Naive B cell (primary cell): ENCODE data around the gene CDK14. TPM values are rescaled to one million over a fixed set of nuclear protein-coding genes. Genes with fewer than 3 reads are reported as not detected.
A peak's percentile ranks its signal among the peaks of the same experiment; 100 is the strongest.
"Not testable (repeated sequence)": the region's sequence is repeated elsewhere in the genome, so short reads cannot be mapped to it uniquely, and the experiment has no call there.

Experiments
- ATAC-seq, 2 donors: fragments of 150-1000 bp; cut with Tn5 transposase; 2 replicates each; pipeline ENCODE4 v1.10.0; 2021; ENCODE audit warnings: low read depth in 2 of 2, mild to moderate bottlenecking in 2 of 2, moderate library complexity in 2 of 2
- DNase-seq: peaks from one replicate; pipeline ENCODE4 v3.0.0; 2022
- H3K27ac Mint-ChIP-seq, 6 donors: one replicate each; pipeline ENCODE4 v1.8.0; 2020 to 2022; ENCODE audit warnings: mild to moderate bottlenecking in 6 of 6, mixed read lengths in 6 of 6, moderate library complexity in 5 of 6, inconsistent platforms in 2 of 6
- H3K27me3 Mint-ChIP-seq, 3 donors: one replicate each; pipeline ENCODE4 v1.8.0; 2021 to 2022; ENCODE audit warnings: mixed read lengths in 3 of 3, mild to moderate bottlenecking in 1 of 3
- H3K36me3 Mint-ChIP-seq, 2 donors: one replicate each; pipeline ENCODE4 v1.8.0; 2020 to 2022; ENCODE audit warnings: mixed read lengths in 2 of 2, inconsistent platforms in 1 of 2, mild to moderate bottlenecking in 1 of 2
- H3K4me1 Mint-ChIP-seq, 3 donors: one replicate each; pipeline ENCODE4 v1.8.0; 2020 to 2022; ENCODE audit warnings: mixed read lengths in 3 of 3, inconsistent platforms in 1 of 3, mild to moderate bottlenecking in 1 of 3, moderate library complexity in 1 of 3
- H3K4me3 Mint-ChIP-seq, 8 donors: one replicate each; pipeline ENCODE4 v1.8.0; 2020 to 2022; ENCODE audit warnings: mild to moderate bottlenecking in 8 of 8, mixed read lengths in 8 of 8, moderate library complexity in 8 of 8, inconsistent platforms in 2 of 8
- H3K9me3 Mint-ChIP-seq, 7 donors: one replicate each; pipeline ENCODE4 v1.8.0; 2020 to 2022; ENCODE audit warnings: mixed read lengths in 7 of 7, mild to moderate bottlenecking in 5 of 7, inconsistent platforms in 2 of 7, moderate library complexity in 1 of 7
- polyA plus RNA-seq, 6 donors: library from polyadenylated mRNA; unstranded; fragments of 300-500 nt; fragmentation: Illumina TruSeq; gene quantifications; one replicate each; pipeline ENCODE4 v1.2.3, GENCODE V29; 2021; ENCODE audit warnings: low read depth in 6 of 6

Gene CDK14
- polyA plus RNA-seq, 6 donors from 2014 or later, result 22.8 to 55.5 (median 42.3) TPM

DNA sequence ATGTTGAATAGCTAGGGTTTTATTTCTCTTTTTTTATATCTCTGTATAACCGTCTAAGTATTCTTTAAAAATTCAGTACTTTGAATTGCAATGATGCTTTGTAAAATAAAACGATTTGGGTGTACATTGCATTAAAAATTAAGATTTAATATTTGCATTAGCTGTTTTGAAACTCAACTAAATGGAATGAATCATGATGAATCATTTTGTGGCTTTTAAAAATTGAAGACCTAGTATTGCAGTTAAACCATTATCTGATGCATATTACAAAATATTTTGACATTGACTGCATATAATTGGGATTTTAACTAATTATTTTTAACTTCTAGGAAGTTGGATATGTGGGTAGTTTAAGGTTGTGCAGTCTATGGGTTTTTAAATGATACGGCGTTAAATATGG is 314.0 kb downstream of the CDK14 start:
- ATAC-seq, result no peak
- H3K4me1 Mint-ChIP-seq, result peaks cover 0 to 10% (median 7%) of the 10 kb centered on the region in 3 donors
- H3K9me3 Mint-ChIP-seq, result no peaks in the 10 kb centered on the region
- DNase-seq, result no peak
- no peaks in the 10 kb centered on the region for H3K27me3 Mint-ChIP-seq
- no peak overlapping the region for H3K4me3 Mint-ChIP-seq
- H3K27ac Mint-ChIP-seq, result no peak overlapping the region
- peaks cover 7 to 12% of the 10 kb centered on the region in 2 donors for H3K36me3 Mint-ChIP-seq

DNA sequence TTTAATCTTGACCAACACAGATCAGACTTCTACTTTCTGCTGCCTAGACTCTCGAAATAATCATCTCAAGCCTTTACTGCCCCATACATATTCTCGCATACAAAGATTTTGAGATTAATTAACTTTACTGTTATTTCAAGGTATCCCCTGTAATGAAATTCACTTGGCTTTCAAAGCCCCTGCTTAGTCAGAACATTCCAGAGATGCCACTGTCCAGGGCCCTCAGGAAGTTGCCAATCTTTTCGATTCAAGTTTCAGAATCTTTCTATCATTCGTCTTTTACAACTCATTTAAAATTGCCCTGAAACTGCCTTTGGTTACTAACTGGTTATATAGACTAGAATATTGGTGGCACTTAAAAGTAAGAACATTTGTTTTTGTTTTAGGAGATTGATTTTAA is 320.2 kb downstream of the CDK14 start:
- H3K4me1 Mint-ChIP-seq, result peaks cover 0 to 10% (median 7%) of the 10 kb centered on the region in 3 donors
- H3K36me3 Mint-ChIP-seq, result peaks cover 4 to 20% of the 10 kb centered on the region in 2 donors
- DNase-seq (no peak), ATAC-seq (no peak)
- no peaks in the 10 kb centered on the region for H3K9me3 Mint-ChIP-seq
- H3K27me3 Mint-ChIP-seq, result no peaks in the 10 kb centered on the region
- H3K4me3 Mint-ChIP-seq, result no peak overlapping the region
- no peak overlapping the region for H3K27ac Mint-ChIP-seq

DNA sequence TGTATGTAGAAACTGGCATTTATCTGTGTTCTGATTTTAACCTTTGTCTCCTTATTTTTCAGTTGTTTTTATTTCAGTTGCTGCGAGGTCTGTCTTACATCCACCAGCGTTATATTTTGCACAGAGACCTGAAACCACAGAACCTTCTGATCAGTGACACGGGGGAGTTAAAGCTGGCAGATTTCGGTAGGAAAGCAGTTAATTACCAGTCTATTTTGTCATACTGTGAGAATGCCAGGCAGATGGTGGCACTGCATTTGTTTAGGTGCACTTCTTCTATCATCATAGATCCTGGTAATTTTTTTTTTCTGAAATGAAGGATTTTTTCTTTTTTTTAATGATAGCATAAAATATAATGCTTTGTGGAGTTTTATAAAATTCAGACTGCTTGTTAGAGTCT is 321.4 kb downstream of the CDK14 start:
- no peak for DNase-seq
- H3K36me3 Mint-ChIP-seq, result peaks cover 9 to 19% of the 10 kb centered on the region in 2 donors
- H3K4me1 Mint-ChIP-seq, result peaks cover 0 to 5% (median 3%) of the 10 kb centered on the region in 3 donors
- H3K4me3 Mint-ChIP-seq, result no peak overlapping the region
- H3K27me3 Mint-ChIP-seq, result no peaks in the 10 kb centered on the region
- no peak for ATAC-seq
- H3K9me3 Mint-ChIP-seq, result no peaks in the 10 kb centered on the region
- H3K27ac Mint-ChIP-seq, result peak overlapping the region in 2 of 6 donors; percentile 8 to 79

DNA sequence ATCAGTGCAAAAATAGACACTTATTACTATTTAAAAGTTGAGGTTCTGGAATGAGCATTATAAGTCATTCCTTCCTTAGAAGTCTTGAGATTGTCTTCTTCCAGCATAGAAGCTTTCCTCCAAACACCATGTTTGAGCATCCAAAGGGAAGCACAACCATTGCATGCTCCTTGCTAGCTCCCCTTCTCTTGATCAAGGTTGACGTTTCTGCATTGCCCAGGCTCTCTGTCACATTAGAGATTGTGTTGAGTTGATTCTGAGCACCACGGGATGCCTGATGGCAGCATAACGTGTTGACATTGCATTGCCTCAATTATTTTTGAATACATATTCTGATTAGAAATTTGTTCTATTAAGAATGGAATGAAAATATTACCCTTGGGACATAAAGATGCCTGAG is 322.2 kb downstream of the CDK14 start:
- Mint-ChIP-seq H3K9me3 (no peaks in the 10 kb centered on the region), H3K4me1 (peaks cover 0 to 5% (median 3%) of the 10 kb centered on the region in 3 donors), H3K27me3 (no peaks in the 10 kb centered on the region), H3K27ac (no peak overlapping the region), H3K36me3 (peaks cover 9 to 19% of the 10 kb centered on the region in 2 donors), H3K4me3 (no peak overlapping the region)
- DNase-seq (no peak), ATAC-seq (no peak)

DNA sequence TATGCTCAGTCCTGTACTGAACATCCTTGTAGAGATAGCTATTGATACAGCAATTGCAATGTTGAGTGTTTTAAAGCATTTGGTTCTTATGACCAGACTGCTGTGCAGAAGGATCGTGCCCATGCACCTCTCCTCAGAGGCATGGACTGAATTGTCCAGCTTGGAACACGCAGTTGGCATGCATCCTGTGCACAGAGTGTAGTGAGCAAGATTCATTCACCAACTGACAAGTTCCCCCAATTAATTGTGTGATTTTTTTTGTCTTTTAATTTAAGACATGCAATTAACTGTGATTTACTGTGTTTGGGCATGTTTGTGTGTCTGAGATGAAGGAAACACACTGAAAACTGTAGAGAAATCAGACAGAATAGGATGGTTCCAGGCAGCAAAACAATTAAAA is 323.7 kb downstream of the CDK14 start:
- Mint-ChIP-seq H3K4me3 (no peak overlapping the region), H3K27ac (peak overlapping the region in 2 of 6 donors; percentile 28 to 46), H3K9me3 (no peaks in the 10 kb centered on the region), H3K4me1 (peaks cover 0 to 2% (median 0%) of the 10 kb centered on the region in 3 donors), H3K36me3 (peaks cover 9 to 19% of the 10 kb centered on the region in 2 donors), H3K27me3 (no peaks in the 10 kb centered on the region)
- ATAC-seq (no peak), DNase-seq (no peak)

DNA sequence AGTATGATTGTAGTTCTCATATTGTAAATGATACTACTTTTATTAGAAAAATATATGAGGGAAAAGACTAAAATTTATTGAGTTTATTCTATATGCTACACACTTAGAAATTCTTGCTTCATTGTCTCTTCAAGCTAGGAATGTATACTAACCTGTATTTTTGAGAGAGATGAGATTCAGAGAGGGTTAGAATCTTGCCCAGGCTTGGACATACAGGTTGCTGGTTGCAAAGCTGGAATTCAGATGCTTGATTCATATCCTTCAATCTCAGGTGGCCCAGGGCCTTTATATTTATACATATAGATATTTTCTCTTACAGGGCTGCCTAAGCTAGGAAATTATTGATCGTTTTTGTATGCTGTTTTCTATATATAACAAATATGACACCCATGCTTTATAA is 324.2 kb downstream of the CDK14 start:
- H3K9me3 Mint-ChIP-seq, result no peaks in the 10 kb centered on the region
- H3K27me3 Mint-ChIP-seq, result no peaks in the 10 kb centered on the region
- peaks cover 9 to 19% of the 10 kb centered on the region in 2 donors for H3K36me3 Mint-ChIP-seq
- DNase-seq (no peak), ATAC-seq (no peak)
- H3K4me1 Mint-ChIP-seq, result no peaks in the 10 kb centered on the region
- H3K27ac Mint-ChIP-seq, result no peak overlapping the region
- no peak overlapping the region for H3K4me3 Mint-ChIP-seq

DNA sequence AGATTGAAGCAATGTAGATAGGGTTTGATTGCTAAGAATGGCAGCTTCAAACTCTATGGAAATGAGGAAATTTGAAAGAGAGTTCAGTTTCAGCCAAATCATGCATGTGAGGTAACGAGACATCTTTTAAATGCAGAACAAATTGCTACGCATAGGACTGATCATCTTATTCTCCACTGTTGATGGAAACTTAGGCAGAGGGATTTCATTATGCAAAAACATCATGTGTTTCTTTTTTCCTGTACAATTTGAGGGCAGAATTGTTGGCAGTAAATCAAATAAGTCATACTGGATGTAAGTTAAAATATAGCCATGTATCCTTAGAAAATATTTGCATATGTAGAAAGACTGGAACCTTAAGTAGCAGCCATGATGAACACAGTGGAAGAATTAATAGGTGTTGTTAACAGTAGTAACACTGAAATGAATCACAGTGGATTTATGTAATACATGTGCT is 327.4 kb downstream of the CDK14 start:
- no peak for DNase-seq
- H3K9me3 Mint-ChIP-seq, result no peaks in the 10 kb centered on the region
- no peak for ATAC-seq
- H3K27me3 Mint-ChIP-seq, result no peaks in the 10 kb centered on the region
- no peak overlapping the region for H3K4me3 Mint-ChIP-seq
- H3K27ac Mint-ChIP-seq, result no peak overlapping the region
- H3K36me3 Mint-ChIP-seq, result peaks cover 9 to 13% of the 10 kb centered on the region in 2 donors
- peaks cover 6 to 10% (median 8%) of the 10 kb centered on the region in 3 donors for H3K4me1 Mint-ChIP-seq

DNA sequence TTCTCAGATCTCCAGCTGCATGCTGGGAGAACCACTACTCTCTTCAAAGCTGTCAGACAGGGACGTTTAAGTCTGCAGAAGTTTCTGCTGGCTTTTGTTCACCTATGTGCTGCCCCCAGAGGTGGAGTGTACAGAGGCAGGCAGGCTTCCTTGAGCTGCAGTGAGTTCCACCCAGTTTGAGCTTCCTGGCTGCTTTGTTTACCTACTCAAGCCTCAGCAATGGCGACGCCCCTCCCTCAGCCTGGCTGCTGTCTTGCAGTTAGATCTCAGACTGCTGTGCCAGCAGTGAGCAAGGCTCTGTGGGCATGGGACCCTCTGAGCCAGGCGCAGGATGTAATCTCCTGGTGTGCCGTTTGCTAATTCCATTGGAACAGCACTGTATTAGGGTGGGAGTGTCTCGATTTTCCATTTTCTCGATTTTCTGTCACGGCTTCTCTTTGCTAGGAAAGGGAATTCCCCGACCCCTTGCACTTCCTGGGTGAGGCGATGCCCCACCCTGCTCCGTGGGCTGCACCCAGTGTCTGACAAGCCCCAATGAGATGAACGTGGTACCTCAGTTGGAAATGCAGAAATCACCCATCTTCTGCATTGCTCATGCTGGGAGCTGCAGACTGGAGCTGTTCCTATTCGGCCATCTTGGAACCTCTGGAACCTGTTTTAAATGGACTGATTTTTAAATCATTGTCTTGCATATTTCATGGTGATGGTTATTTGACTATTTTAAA is 332.7 kb downstream of the CDK14 start:
- Mint-ChIP-seq H3K4me3 (peak overlapping the region in 4 of 8 donors; percentile 42 to 59 (median 56)), H3K27ac (peak overlapping the region in 2 of 6 donors; percentile 39 to 53), H3K36me3 (peaks cover 13 to 20% of the 10 kb centered on the region in 2 donors), H3K4me1 (peaks cover 30 to 42% (median 34%) of the 10 kb centered on the region in 3 donors)
- peak; percentile 6 for DNase-seq
- H3K27me3 Mint-ChIP-seq, H3K9me3 Mint-ChIP-seq: not testable (repeated sequence)
- ATAC-seq, result peak in 1 of 2 donors; percentile 61

DNA sequence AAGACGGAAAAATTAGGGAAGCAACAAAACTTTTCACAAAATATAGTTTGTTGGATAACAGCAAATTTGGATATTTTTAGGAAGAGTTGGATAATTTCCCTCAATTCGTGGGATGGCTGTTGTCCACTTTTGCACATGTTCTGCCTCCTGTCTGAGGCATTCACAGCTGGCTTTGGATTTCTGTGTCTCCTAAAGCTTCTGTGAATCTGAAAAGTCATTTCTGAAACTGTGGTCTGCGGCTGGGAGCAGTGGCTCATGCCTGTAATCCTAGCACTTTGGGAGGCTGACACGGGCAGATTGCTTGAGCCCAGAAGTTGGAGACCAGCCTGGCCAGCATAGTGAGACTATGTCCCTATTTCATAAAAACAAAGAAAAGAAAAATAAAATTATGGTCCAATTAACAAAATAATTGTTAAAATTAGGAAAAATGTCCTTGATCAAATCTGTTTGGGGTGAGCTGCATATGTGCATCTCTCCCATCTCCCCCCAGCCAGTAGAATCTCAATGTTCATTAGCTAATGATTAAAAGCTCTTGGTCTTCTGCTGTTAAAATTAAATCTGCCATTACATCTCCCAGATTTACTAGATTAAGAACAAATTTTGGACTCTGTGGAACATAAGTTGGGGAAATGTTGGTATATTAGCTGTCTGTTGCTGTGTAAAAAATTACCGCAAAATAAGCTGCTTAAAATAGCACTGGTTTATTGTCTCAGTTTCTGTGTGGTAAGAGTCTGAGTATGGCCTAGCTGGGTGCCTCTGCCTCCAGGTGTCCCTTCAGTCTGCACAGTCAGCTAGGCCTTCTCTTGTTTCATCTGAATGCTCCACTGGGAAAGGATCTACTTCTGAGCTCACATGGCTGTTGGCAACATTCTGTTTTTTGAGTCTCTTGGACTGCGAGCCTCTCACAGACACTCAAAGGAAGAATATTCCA is 336.1 kb downstream of the CDK14 start:
- Mint-ChIP-seq H3K27ac (peak overlapping the region in 5 of 6 donors; percentile 9 to 86 (median 74)), H3K4me1 (peaks cover 33 to 54% (median 34%) of the 10 kb centered on the region in 3 donors), H3K36me3 (peaks cover 16 to 20% of the 10 kb centered on the region in 2 donors), H3K4me3 (peak overlapping the region in 2 of 8 donors; percentile 1 to 30), H3K27me3 (no peaks in the 10 kb centered on the region), H3K9me3 (peaks cover 0 to 3% (median 0%) of the 10 kb centered on the region in 7 donors)
- ATAC-seq (no peak), DNase-seq (no peak)

DNA sequence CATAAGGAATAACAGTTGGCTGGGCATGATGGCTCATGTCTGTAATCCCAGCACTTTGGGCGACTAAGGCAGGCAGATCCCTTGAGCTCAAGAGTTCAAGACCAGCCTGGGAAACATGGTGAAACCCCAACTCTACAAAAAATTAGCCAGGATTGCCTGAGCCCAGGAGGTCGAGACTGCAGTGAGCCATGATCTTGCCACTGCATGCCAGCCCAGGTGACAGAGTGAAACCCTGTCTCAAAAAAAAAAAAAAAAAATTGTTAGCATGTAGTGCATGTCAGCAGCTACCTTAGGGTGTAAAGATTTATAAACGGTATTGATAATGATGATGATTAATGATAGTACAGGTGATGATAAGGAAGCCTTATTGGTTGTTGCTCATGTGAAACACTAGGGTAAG is 336.9 kb downstream of the CDK14 start:
- H3K27me3 Mint-ChIP-seq, result no peaks in the 10 kb centered on the region
- H3K4me1 Mint-ChIP-seq, result peaks cover 29 to 49% (median 29%) of the 10 kb centered on the region in 3 donors
- H3K9me3 Mint-ChIP-seq, result peaks cover 0 to 3% (median 0%) of the 10 kb centered on the region in 7 donors
- peaks cover 16 to 20% of the 10 kb centered on the region in 2 donors for H3K36me3 Mint-ChIP-seq
- H3K4me3 Mint-ChIP-seq, result no peak overlapping the region
- peak overlapping the region in 1 of 6 donors; percentile 78 for H3K27ac Mint-ChIP-seq
- ATAC-seq, result no peak
- no peak for DNase-seq

DNA sequence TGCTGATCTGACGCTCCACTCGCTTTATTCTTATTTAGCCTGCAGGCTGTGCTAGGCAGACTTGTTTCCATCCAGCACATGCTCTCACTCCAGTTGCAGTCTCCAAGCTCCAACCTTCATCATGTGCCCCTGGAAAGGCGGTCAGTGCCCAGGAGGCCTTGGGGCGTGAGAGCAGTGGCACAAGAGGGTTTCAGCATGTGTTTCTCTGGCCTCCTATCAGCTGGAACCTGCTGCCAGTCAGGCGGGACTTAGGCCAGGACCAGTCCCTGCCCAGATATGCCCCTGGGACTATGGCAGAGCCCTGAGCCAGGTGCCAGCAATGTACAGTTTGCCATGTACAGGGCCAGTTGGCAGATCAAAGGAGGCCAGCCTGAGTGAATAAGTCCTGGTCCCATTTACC is 337.9 kb downstream of the CDK14 start:
- Mint-ChIP-seq H3K4me1 (peaks cover 21 to 44% (median 27%) of the 10 kb centered on the region in 3 donors), H3K27ac (peak overlapping the region in 1 of 6 donors; percentile 44), H3K27me3 (no peaks in the 10 kb centered on the region), H3K4me3 (peak overlapping the region in 1 of 8 donors; percentile 33), H3K36me3 (peaks cover 16 to 18% of the 10 kb centered on the region in 2 donors), H3K9me3 (peaks cover 0 to 2% (median 0%) of the 10 kb centered on the region in 7 donors)
- no peak for DNase-seq
- ATAC-seq, result no peak

DNA sequence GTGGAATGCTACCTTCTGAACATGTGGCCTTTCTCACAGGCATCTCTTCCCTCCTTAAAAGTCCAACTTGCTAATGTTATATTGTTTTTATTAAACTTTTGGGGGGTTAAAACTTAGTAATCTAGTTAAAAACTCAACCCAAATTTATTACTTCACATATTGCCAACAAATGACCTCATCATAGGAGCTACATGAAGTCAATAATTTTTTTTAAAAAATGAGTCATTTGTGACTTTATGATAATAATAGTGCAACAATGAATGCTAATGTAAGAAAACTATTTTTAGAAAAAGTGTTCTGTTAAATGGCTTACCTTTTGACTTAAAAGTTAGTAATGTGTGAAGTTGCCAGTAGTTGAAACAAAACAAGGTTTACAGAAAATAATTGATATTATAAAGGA is 342.2 kb downstream of the CDK14 start:
- ATAC-seq (no peak), DNase-seq (no peak)
- Mint-ChIP-seq H3K27me3 (no peaks in the 10 kb centered on the region), H3K27ac (no peak overlapping the region), H3K36me3 (peaks cover 4 to 8% of the 10 kb centered on the region in 2 donors), H3K4me3 (no peak overlapping the region), H3K9me3 (no peaks in the 10 kb centered on the region), H3K4me1 (peaks cover 4 to 17% (median 5%) of the 10 kb centered on the region in 3 donors)

DNA sequence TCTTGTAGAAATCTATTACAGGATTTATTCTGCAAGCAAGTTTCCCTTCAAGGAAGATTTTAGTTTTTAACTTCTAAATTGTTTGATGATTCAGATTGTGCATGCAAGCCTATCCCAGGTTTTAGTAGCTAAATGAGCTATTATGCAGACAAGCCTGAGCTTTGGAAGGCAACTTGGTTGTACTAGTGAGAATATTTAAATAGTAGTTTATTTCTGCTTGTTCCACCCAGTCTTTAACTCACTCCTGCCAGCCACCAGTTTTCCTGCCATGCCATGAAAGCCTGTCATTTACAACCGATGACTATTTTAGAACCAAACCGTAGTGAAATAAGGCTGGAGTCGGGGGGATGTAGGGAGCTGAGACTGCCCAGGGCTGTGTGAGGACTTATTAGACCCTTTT is 343.5 kb downstream of the CDK14 start:
- Mint-ChIP-seq H3K4me3 (no peak overlapping the region), H3K27me3 (no peaks in the 10 kb centered on the region), H3K9me3 (no peaks in the 10 kb centered on the region)

More for the DNA sequence above, 343.5 kb downstream of the CDK14 start:
- no peaks in the 10 kb centered on the region for H3K36me3 Mint-ChIP-seq
- peaks cover 5 to 24% (median 9%) of the 10 kb centered on the region in 3 donors for H3K4me1 Mint-ChIP-seq
- H3K27ac Mint-ChIP-seq, result no peak overlapping the region
- ATAC-seq, result no peak
- DNase-seq, result no peak
